Endothelial cell of umbilical vein (primary cell): Measurements from ENCODE around the gene ATOH1. TPM values are rescaled to one million over a fixed set of nuclear protein-coding genes. Genes with fewer than 3 reads are reported as not detected.

Source experiments
- BruUV-seq: library from RNA; stranded (reverse); fragments of 400-500 nt; replicated peaks from 2 replicates; lab custom pipeline; 2021; lab: Mats Ljungman, UMichigan
- CTCF ChIA-PET: fragments of 300-600, 350-600 bp; sonication (Branson Sonifier 250); formaldehyde crosslinking; loops from one replicate; lab custom pipeline; 2021; ENCODE audit warnings: antibody characterized with exemption, inconsistent platforms; lab: Charles Lee
- POLR2A ChIA-PET: fragments of 300-600, 350-600 bp; sonication (Branson Sonifier 250); formaldehyde crosslinking; loops from one replicate; lab custom pipeline; 2021; ENCODE audit warnings: antibody characterized with exemption, inconsistent platforms; lab: Charles Lee
- DNase-seq: peaks from one replicate; pipeline ENCODE4 v3.0.0-alpha.2; 2011; ENCODE audit warnings: low read depth, low spot score
- FAIRE-seq: peaks from 2 replicates; lab custom pipeline; 2011; peaks lifted over from hg19 to GRCh38; lab: Jason Lieb, UNC
- H2AFZ ChIP-seq: 2 replicates; pipeline ENCODE4 v1.6.0; 2012; ENCODE audit warnings: low read depth, low read length, control low read depth, inconsistent platforms
- H3K27ac ChIP-seq: 2 replicates; pipeline ENCODE4 v1.5.1; 2011; ENCODE audit warnings: low read depth, mild to moderate bottlenecking, control low read depth, low read length, moderate library complexity; ENCODE audit not compliant: insufficient read depth
- H3K27me3 ChIP-seq, 2 experiments: 2 replicates each; pipeline versions ENCODE4 v1.6.0 to v1.6.1; 2011; ENCODE audit warnings: low read length in 2 of 2, mixed read lengths in 1 of 2; ENCODE audit not compliant: control insufficient read depth in 2 of 2, insufficient read depth in 2 of 2
- H3K36me3 ChIP-seq, 2 experiments: 2 replicates in 1 of 2; 3 replicates in 1 of 2; pipeline ENCODE4 v1.5.1; 2011; ENCODE audit warnings: low read length in 2 of 2, mild to moderate bottlenecking in 1 of 2, moderate library complexity in 1 of 2; ENCODE audit not compliant: control insufficient read depth in 2 of 2, insufficient read depth in 2 of 2; ENCODE audit errors: extremely low read depth in 1 of 2
- H3K4me1 ChIP-seq: 3 replicates; pipeline ENCODE4 v1.5.1; 2011; ENCODE audit warnings: mild to moderate bottlenecking, low read length; ENCODE audit not compliant: control insufficient read depth, insufficient read depth; ENCODE audit errors: extremely low read depth
- H3K4me2 ChIP-seq: 2 replicates; pipeline ENCODE4 v1.6.1; 2011; ENCODE audit warnings: low read length, control low read depth, mixed read lengths; ENCODE audit not compliant: insufficient read depth
- H3K4me3 ChIP-seq, 3 experiments: fragments of 200-600 bp in 1 of 3; sonication (generic), shearing (Covaris generic) in 1 of 3; replicated peaks in 1 of 3; 2 replicates each; pipeline ENCODE4 v1.5.1; 2011 to 2016; ENCODE audit warnings: control low read depth in 3 of 3, low read length in 3 of 3, mild to moderate bottlenecking in 2 of 3, inconsistent platforms in 1 of 3, low read depth in 1 of 3, moderate library complexity in 1 of 3; ENCODE audit not compliant: insufficient read depth in 1 of 3
- H3K79me2 ChIP-seq: 2 replicates; pipeline ENCODE4 v1.6.0; 2012; ENCODE audit warnings: low read length, inconsistent platforms; ENCODE audit not compliant: control insufficient read depth, insufficient read depth
- H3K9ac ChIP-seq: replicated peaks from 2 replicates; pipeline ENCODE3; 2011; ENCODE audit warnings: low read length, control low read depth; ENCODE audit not compliant: insufficient read depth; ENCODE audit errors: extremely low read depth
- H3K9me1 ChIP-seq: replicated peaks from 3 replicates; pipeline ENCODE4 v1.6.0; 2011; ENCODE audit warnings: mild to moderate bottlenecking, low read length; ENCODE audit not compliant: control insufficient read depth, insufficient read depth; ENCODE audit errors: extremely low read depth
- H3K9me3 ChIP-seq: replicated peaks from 2 replicates; pipeline ENCODE4 v1.5.1; 2012; ENCODE audit warnings: low read length, inconsistent platforms; ENCODE audit not compliant: control insufficient read depth, insufficient read depth
- H4K20me1 ChIP-seq: replicated peaks from 2 replicates; pipeline ENCODE3; 2011; ENCODE audit warnings: mild to moderate bottlenecking, low read length; ENCODE audit not compliant: control insufficient read depth, insufficient read depth; ENCODE audit errors: extremely low read depth
- EZH2 ChIP-seq: IDR thresholded peaks from 2 replicates; pipeline ENCODE4 v1.6.1; 2012; ENCODE audit warnings: borderline replicate concordance, low read depth, mild to moderate bottlenecking, moderate library complexity, low read length, inconsistent platforms; ENCODE audit not compliant: severe bottlenecking
- FOS ChIP-seq: IDR thresholded peaks from 2 replicates; pipeline ENCODE4 v1.6.1; 2011; ENCODE audit warnings: mild to moderate bottlenecking, low read length, moderate library complexity, borderline replicate concordance; ENCODE audit not compliant: insufficient read depth
- GATA2 ChIP-seq: IDR thresholded peaks from 2 replicates; pipeline ENCODE4 v1.7.0; 2011; ENCODE audit warnings: low read depth, mild to moderate bottlenecking, moderate library complexity, mixed read lengths, low read length; ENCODE audit not compliant: insufficient read length, insufficient read depth
- JUN ChIP-seq: IDR thresholded peaks from 2 replicates; pipeline ENCODE4 v1.6.1; 2011; ENCODE audit warnings: borderline replicate concordance, low read depth; ENCODE audit not compliant: insufficient read length, insufficient read depth
- MYC ChIP-seq: IDR thresholded peaks from one replicate; pipeline ENCODE4 v1.6.1; 2011; ENCODE audit warnings: mild to moderate bottlenecking, low read depth, low read length
- POLR2A ChIP-seq: IDR thresholded peaks from 2 replicates; pipeline ENCODE4 v1.6.1; 2012; ENCODE audit warnings: low read depth, mild to moderate bottlenecking, control low read depth, low read length
- POLR2AphosphoS5 ChIP-seq: IDR thresholded peaks from 2 replicates; pipeline ENCODE4 v1.6.1; 2012; ENCODE audit warnings: low read depth, mild to moderate bottlenecking, control low read depth, low read length, moderate library complexity; ENCODE audit not compliant: insufficient read depth
- dilution Hi-C: fragments of 300-500 bp; cut with MboI; formaldehyde crosslinking; loops from one replicate; pipeline ENCODE4 v1.15.0; 2019; ENCODE audit warnings: low sequenced_read_pairs; ENCODE audit not compliant: extremely low pct_ligation_motif_present
- intact Hi-C: fragments of 100-400 bp; cut with micrococcal nuclease; formaldehyde crosslinking; loops from one replicate; pipeline ENCODE4 v1.10.0; 2022
- polyA plus RNA-seq, 4 experiments: library from polyadenylated mRNA; depleted of rRNA in 3 of 4; stranded (reverse) in 3 of 4; unstranded in 1 of 4; fragments of >200 nt; gene quantifications; 2 replicates each; pipeline versions ENCODE4 v1.2.1 to v1.2.3, GENCODE V29; 2011 to 2012; ENCODE audit warnings: missing spikeins in 1 of 4
- total RNA-seq: library from RNA; stranded (reverse); gene quantifications from 2 replicates; pipeline ENCODE4 v1.2.3, GENCODE V29; 2021
- TF ChIP-seq, protein P1 (sequence below): IDR thresholded peaks from 2 replicates; pipeline ENCODE4 v1.6.1; 2011; ENCODE audit not compliant: insufficient read depth, insufficient read length
- TF ChIP-seq, protein P2 (sequence below), 2 donors: IDR thresholded peaks; 1 replicate in 1 of 2; 2 replicates in 1 of 2; pipeline ENCODE4 v1.5.1; 2011; ENCODE audit warnings: low read length in 2 of 2, mild to moderate bottlenecking in 2 of 2, moderate library complexity in 2 of 2, control low read depth in 1 of 2, inconsistent platforms in 1 of 2, low read depth in 1 of 2; ENCODE audit not compliant: insufficient read depth in 1 of 2; ENCODE audit errors: extremely low read depth in 1 of 2

ATOH1 gene
- total and polyA plus RNA-seq, 2 donors (not counting 3 experiments of a cell fraction or from before 2014, with no cell fraction given): not detected

DNA sequence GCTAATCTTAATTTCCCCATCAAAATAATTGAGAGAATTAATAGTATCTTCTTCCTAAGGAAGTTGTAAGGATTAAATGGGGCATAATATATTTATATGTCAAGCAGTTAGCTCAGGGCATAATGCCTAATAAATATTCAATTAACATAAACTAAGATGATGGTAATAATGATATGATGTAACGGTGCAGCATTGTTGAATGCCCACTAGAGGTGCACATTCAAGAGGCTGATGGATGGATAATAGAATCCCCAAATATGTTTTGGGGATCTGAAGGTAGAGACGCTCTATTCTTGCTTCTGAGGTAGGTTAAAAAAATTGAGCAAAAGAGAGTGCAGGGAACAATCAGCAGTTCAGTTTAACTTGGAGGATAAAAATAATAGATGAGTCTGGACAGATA lies 37.1 kb downstream of the ATOH1 start:
- DNase-seq (no peak), FAIRE-seq (no peak)
- H2AFZ ChIP-seq: no peak overlapping the region
- POLR2A ChIA-PET: no interaction called here
- H3K36me3 ChIP-seq: no peaks in the 10 kb centered on the region
- H4K20me1 ChIP-seq: no peaks in the 10 kb centered on the region
- TF ChIP-seq EZH2: no peak
- TF ChIP-seq MYC: no peak
- no peak for TF ChIP-seq POLR2AphosphoS5
- TF ChIP-seq GATA2: no peak
- TF ChIP-seq JUN: no peak
- no peak for TF ChIP-seq POLR2A
- no peak overlapping the region for H3K27ac ChIP-seq
- dilution Hi-C loops: no loop called here
- intact Hi-C loops: no loop called here
- CTCF ChIA-PET: no interaction called here
- H3K9ac ChIP-seq: no peak overlapping the region
- H3K79me2 ChIP-seq: no peaks in the 10 kb centered on the region
- no peaks in the 10 kb centered on the region for H3K9me3 ChIP-seq
- no peaks in the 10 kb centered on the region for H3K4me1 ChIP-seq
- H3K9me1 ChIP-seq: no peaks in the 10 kb centered on the region
- no peak overlapping the region for H3K4me3 ChIP-seq
- BruUV-seq: no TSS peak
- no peaks in the 10 kb centered on the region for H3K27me3 ChIP-seq
- no peak overlapping the region for H3K4me2 ChIP-seq

DNA sequence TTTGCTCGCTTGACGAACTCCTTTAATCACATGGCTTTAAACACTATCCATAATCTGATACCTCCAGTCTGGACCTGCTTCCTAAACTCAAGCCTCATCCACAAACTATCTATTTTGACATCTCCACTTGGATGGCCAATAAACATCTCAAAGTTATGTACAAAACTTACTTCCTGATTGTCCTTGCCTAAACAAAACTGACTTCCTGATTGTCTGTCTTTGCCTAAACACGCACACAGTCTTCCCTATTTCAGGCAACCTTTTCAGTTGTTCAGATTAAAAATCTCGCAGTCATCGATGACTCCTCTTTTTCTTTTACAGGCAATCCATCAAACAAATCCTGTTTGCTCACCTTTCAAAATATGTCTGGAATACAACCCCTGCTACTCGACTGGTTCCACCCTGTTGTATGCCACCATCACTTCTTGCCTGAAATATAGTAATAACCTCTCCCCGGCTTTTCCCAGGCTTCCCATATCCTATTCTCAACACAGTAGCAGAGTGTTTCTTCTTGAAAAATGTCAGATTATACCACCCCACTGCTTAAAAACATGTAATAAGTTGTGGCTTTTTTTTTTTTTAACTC lies 39.0 kb downstream of the ATOH1 start:
- Histone ChIP-seq H3K27me3 (no peaks in the 10 kb centered on the region), H2AFZ (no peak overlapping the region), H3K9me3 (no peaks in the 10 kb centered on the region), H3K4me3 (no peak overlapping the region), H3K9ac (no peak overlapping the region), H4K20me1 (no peaks in the 10 kb centered on the region), H3K27ac (no peak overlapping the region), H3K36me3 (no peaks in the 10 kb centered on the region), H3K9me1 (no peaks in the 10 kb centered on the region), H3K79me2 (no peaks in the 10 kb centered on the region), H3K4me2 (no peak overlapping the region), H3K4me1 (no peaks in the 10 kb centered on the region)
- ChIA-PET POLR2A (no interaction called here), CTCF (no interaction called here)
- FAIRE-seq (no peak), DNase-seq (no peak)
- intact Hi-C loops: no loop called here
- BruUV-seq: no TSS peak
- dilution Hi-C loops: no loop called here
- TF ChIP-seq, protein P1, sequence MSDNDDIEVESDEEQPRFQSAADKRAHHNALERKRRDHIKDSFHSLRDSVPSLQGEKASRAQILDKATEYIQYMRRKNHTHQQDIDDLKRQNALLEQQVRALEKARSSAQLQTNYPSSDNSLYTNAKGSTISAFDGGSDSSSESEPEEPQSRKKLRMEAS: no peak
- TF ChIP-seq FOS (no peak), POLR2AphosphoS5 (no peak), GATA2 (no peak), MYC (no peak), JUN (no peak), EZH2 (no peak), POLR2A (no peak)
- TF ChIP-seq, protein P2, sequence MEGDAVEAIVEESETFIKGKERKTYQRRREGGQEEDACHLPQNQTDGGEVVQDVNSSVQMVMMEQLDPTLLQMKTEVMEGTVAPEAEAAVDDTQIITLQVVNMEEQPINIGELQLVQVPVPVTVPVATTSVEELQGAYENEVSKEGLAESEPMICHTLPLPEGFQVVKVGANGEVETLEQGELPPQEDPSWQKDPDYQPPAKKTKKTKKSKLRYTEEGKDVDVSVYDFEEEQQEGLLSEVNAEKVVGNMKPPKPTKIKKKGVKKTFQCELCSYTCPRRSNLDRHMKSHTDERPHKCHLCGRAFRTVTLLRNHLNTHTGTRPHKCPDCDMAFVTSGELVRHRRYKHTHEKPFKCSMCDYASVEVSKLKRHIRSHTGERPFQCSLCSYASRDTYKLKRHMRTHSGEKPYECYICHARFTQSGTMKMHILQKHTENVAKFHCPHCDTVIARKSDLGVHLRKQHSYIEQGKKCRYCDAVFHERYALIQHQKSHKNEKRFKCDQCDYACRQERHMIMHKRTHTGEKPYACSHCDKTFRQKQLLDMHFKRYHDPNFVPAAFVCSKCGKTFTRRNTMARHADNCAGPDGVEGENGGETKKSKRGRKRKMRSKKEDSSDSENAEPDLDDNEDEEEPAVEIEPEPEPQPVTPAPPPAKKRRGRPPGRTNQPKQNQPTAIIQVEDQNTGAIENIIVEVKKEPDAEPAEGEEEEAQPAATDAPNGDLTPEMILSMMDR (IDR thresholded peaks at IDR 0.05; ENCODE audit: extremely low read depth in 1 of 2, insufficient read depth in 1 of 2, low read depth in 1 of 2, low read length in 2 of 2): no peak
